HG03460 (cell line): ENCODE results near the gene DYNC2I2.

ENCODE experiments used
- ATAC-seq: cut with Tn5 transposase; IDR thresholded peaks from one replicate; pipeline ENCODE4 v1.9.1; 2021; ENCODE audit not compliant: unreplicated experiment

The DYNC2I2 gene

DNA sequence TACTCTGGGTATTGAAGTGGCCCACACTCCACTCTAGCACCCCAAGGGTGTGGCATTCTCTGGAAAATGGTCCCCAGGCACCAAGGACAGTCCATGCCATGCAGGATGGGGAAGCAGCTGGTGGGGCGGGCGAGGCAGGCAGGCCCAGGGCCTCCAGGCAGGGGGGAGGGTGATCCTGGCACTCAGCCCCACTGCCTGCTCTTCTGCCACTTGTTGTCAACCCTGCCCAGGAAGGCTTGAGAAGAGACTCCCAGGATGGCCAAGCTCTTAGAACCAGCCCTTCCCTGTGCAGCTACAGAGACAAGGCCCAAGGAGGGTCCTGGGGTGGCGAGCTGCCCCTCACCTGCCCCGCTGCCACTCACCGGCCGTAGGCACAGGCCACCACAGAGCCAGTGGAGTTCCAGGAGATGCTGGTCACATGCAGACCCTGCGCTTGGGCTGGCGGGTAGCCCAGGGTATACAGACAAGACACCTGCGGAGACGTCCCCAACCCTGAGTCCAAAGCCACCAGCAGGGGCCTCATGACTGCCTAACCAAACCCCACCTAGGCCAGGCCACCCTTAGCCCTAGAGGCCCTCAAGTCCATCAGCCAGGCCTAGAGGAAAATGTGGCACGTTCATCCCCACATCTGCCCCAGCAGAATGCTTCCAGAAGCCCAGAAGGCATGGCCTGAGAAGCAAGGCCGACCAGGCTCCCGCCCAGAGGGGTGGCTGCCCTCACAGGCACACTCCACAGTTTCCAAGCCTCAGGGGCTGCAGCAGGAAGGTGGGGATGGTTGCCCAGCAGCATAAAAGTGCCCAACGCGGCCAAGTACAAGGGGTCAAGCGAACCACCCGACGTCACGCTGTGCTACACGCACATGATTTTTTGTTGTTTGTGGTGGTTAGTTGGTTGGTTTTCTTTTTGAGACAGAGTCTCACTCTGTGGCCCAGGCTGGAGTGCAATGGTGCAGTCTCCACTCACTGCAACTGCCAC is 19.8 kb downstream of the DYNC2I2 start:
- no peak for ATAC-seq

DNA sequence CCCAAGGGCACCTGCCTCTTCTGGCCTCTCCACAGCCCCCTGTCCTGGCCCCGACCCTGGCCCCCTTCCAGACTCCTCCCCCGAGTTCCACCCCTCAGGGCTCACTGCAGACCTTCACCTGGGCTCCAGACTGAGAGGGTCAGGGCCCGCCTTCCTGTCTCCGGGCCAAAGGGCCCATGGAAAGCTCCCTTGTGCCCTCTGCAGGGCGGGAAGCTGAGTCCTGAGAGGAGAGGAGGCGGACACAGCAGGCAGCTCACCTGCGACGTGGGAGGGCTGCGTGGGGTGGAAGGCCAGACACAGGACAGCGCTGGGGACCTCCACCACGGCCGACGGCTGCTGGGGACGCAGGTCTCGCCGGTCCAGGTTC is 20.6 kb downstream of the DYNC2I2 start:
- no peak for ATAC-seq

DNA sequence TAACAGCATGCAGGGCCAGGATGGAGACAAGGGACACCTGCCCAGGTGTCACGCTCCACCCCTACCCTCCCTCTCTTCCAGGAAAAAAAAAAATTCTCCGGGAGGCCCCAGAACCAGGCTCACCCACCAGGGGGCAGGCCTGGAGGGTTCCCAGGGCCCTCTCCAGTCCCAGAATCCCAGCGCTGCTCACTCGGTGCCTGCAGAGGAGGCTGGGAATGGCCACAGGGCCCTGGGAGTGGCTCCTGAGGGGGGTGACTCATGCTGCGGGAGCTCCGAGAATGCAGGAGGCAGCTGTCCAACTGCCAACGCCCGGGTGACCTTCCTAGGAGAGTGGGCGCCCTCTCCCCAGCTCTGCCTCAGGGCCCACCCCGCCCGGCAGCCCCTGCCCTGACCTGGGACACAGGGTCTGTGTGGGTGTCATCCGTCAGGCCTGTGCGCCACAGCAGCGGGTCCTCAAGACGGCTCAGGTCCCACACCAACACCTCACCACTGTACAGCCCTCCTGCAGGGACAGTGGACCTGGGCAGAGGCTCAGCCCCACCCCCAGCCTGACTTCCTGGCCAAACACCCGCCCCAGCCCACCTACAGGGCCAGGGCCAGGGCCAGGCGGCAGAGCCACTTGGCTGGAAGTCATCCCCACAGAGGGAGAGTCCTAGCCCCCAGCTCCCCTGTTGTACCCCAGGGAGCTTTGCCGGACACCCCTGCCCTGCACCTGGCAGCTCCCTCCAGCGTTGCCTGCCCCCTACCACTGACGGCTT is 21.2 kb downstream of the DYNC2I2 start:
- no peak for ATAC-seq

DNA sequence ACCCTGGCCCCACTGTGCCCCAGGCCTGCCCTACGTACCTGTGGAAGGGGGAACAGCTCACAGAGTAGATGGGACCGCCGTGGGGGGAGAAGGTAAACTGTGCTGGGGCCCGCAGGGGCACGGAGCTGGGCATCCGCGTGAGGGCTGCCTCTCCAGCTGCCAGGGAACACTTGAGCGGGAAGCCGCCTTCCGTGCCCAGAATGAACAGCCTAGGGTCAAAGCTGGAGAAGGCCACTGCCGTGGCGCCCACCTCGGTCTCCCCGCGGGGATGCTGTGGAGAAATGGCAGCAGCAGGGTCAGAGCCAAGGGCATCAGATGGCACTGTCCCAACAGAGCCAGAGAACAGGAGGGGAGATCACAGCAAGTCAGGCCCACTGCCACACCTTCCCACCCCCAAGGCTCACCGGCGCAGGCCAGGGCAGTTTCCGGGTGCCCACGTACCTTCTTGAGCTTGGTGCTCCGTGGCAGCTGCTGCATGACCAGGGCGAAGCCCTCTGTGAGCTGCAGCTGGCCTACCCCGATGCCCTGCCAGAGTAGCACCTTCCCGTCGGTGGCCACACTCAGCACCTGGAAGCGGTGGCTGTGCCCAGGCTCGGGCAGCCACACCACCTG is 21.9 kb downstream of the DYNC2I2 start:
- no peak for ATAC-seq

DNA sequence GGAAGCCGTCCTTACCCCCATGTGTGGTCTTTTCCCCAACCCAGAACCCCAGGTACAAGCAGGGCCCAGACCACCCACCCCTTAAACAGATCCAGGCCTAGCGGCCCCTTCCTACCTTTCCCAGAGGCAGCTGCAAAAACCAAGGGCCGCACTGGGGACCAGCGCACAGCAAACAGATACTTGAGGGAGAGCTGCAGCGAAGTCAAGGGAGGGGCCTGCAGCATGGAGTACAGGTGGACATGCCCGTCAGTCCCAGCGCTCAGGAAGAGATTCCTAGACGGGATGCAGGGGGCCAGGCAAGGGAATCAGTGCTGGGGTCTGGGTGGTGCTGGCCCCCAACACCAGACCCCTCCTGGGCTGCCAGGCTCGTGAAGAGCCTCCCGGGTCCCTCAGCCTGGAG is 22.5 kb downstream of the DYNC2I2 start:
- no peak for ATAC-seq

DNA sequence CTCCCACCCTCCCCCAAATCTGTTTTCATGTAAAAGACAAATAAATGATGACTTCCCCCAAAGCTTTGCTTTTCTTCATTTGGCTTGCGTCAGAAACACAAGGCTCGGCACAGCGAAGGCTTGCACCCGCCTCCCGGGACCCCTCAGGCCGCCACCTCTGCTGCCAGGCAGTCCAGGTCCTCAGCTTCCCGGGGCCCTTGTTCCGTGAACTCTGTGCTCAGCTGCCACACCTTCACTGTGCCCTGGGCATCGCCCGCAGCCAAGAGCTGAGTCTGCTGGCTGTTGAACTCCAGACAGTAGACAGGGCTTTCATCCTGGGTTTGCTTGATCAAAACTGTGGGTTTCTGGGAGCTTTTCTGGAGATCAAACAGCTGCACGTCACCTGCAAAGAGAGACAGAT is 23.0 kb downstream of the DYNC2I2 start:
- ATAC-seq: no peak

DNA sequence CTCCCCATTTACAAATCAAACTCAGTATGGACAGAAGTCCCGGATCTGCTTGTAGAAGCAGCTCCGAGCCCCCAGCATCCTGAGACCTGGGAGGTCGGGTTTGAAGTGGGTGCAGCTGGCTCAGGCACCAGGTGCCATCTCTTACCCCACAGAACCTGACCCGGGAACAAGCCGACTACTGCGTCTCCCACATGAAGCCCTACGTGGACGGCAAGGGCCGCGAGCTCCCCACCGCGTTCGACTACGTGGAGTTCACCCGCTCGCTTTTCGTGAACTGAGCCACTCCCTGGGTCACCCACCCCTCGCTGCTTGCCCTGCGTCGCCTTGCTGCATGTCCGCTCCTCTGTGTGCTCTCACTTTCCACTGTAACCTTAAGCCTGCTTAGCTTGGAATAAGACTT is 23.6 kb downstream of the DYNC2I2 start:
- ATAC-seq: no peak

DNA sequence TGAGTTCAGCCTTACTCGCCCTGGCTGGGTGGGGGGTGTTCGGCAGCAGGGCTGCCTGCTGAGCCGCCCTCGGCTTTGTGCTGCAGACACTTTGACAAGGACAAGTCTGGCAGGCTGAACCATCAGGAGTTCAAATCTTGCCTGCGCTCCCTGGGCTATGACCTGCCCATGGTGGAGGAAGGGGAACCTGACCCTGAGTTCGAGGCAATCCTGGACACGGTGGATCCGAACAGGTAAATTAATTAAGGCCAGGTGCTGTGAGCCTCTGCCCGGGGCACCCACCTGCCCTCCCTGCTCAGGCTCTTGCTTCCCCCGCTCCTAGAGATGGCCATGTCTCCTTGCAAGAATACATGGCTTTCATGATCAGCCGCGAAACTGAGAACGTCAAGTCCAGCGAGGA is 24.2 kb downstream of the DYNC2I2 start:
- no peak for ATAC-seq

DNA sequence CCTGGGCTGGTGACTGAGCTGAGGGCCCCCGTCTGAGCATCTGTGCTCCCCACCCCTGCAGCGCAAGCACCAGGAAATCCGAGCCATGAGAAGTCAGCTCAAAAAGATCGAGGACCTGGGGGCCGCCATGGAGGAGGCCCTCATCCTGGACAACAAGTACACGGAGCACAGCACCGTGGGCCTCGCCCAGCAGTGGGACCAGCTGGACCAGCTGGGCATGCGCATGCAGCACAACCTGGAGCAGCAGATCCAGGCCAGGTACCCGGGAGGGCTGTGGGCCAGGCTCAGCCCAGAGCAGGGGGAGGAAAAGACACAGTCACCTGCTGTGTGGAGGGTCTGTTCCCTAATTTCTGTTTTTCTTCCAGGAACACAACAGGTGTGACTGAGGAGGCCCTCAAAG is 24.6 kb downstream of the DYNC2I2 start:
- ATAC-seq: no peak

DNA sequence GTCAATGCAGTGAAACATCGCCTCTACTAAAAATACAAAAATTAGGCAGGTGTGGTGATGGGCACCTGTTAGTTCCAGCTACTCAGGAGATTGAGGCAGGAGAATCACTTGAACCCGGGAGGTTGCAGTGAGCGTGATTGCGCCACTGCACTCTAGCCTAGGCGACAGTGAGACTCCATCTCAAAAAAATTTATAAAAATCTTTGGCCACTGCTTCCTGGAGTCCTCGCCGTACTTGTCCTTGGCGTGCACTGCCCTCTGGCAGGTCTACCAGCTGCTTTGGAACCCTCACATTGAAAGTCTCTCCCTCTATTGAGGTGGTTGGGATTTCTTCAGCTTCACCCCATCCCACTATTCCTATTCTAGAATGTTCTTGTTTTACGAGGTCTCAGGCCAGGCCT is 25.0 kb downstream of the DYNC2I2 start:
- ATAC-seq: no peak

DNA sequence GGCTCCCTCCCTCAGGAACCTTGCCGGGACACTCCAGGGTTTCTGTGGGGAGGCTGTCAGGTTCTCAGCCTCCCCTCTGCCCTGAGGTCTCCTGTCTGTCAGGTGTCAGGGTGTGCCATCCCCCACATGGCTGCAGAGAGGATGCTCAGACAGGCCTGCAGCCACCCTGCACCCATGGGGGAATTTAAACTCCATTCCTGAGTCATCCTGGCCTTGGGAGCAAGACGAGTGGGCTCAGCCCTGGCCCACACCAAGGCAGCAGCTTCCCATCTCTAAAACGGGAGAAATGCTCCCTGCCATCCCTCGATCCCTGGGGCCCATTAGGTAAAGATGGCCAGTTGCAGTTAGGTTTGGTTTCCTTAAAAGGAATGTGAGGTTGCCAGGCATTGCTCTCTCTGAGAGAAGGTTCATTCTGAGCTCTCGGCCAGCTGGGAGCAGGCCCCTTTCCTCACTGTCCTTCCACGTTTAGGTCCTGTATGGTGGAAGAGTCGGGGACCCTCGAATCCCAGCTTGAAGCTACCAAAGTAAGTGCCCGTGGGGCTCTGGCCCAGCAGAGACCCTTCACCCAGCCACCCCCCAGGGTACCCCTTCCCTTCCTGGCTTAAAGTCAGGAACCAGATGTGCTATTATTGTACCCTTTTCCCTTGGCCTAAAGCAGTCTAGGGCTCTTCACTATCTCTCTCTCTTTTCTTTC is 26.6 kb downstream of the DYNC2I2 start:
- ATAC-seq: no peak

DNA sequence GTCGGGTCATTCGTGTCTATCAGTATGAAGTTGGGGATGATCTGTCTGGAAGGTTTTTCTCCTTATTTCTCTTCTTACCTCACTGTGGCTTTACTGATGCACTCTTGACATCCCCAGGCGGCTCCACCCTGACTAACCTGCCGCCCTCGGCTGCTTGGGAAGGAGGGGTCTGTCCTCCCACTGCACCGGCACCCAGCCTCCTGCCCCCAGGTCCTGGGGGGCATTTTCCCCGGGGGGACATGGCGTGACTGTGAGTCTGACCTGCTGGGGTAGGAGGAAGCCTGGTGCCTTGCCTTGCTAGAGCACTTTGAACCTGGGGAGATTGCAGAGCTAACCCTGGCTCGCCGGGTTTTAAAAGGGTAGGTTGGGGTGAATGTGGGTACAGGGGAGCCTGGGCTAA is 27.5 kb downstream of the DYNC2I2 start:
- ATAC-seq: no peak

DNA sequence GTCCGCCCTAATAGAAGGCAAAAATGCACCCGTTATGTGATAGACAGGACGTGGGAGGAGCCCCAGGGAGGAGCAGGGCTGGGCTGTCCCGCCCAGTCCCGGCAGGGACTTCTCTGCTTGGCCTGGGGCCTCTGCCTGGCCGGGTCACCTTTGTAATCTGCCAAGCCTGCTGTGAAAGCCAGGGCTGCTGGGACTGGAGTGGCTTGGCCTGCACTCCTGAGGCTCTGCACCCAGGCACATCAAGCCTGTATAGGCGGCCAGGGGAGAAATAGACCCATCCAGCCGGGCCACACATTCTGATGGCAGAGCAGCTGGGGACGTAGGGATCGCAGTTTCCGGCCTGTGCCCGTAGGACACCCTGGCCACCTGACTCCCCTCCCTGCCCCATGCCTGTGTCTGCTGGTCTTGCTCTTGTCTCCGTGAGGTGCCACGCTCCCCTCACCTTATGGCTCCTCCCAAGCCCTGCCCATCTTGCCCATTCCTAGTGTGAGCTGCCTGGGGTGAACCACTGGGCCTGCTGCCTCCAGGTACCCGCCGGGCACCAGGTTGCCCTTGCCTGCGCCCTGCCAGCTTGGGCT is 28.1 kb downstream of the DYNC2I2 start:
- ATAC-seq: no peak

DNA sequence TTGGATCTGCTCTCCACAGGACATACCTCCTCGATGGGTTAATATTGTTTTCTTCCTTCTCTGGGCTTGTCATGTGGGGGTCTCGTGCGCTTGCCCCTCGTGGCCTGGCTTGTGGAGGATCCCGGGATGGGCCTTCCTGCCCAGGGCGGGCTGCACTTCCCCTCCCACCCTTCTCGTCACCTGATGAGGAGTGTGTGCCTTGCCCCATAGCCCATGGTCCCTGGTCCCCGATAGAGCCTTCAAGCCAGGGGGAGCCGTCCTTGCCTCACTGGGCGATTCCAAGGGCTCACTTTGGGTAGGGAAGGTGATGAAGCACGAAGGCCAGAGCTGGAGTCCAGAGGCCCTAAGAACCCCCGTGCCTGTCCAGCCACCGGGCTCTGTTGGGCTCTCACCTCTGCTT is 28.7 kb downstream of the DYNC2I2 start:
- no peak for ATAC-seq

DNA sequence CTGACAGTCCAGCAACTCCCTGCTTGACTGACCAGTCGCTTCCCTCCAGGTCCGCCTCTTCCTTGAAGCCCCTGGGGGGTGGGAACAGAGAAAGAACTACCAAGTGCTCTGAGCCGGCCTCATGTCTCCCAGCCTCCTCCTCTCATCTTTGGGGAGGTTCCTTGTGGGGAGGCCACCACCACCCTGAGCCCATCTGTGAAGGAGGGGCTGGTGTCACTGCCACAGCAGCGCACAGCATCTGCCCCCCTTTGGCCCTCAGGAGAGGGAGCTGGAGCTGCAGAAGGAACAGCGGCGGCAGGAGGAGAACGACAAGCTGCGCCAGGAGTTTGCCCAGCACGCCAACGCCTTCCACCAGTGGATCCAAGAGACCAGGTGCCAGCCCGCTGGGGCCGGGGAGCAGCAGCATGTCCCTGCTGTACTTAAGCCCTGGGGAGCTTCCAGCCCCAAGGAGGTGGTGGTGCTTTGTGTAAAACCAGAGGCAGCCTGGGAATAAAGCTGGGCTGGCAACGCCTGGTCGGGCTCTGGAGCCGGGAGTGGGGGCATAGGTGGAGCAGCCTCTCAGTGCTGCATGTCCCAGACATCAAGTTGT is 29.4 kb downstream of the DYNC2I2 start:
- ATAC-seq: no peak

DNA sequence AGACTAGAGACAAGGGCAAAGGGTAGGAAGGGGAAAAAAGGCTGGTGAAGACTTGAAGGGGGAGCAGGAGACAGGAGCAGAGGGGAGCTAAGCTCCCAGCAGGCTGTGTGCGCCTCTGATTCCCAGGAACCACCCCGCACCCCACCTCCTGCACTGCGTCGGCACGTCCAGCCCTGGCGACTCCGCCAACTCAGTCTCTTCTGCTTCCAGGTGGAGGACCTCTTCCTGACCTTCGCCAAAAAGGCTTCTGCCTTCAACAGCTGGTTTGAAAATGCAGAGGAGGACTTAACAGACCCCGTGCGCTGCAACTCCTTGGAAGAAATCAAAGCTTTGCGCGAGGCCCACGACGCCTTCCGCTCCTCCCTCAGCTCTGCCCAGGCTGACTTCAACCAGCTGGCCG is 30.5 kb downstream of the DYNC2I2 start:
- no peak for ATAC-seq

DNA sequence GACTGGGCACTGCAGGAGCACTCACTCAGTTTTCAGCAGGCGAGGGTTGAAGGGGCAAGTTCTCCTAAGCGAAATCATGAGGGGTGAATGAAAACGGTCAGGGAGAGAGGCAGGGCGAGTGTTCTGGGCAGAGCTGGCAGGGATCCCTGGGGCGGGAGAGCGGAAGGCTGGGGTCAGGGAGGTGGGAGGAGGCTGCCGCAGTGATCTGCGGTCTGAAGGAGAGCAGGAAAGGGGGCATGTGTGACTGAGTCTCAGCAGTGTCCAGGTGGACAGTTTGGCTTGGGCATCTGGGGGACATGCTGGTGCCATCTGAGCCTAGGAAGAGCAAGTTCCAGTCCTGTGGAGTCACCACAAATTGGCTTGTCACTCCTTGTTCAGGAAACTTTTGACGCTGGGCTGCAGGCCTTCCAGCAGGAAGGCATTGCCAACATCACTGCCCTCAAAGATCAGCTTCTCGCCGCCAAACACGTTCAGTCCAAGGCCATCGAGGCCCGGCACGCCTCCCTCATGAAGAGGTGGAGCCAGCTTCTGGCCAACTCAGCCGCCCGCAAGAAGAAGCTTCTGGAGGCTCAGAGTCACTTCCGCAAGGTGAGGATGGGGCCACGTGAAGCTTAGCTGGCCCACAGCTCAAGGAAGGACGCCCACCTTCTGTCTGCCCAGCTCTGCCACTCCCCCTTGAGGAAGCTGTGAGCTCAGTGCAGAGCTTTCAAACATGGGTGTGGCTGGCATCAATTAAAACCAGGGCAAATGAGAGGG is 31.1 kb downstream of the DYNC2I2 start:
- no peak for ATAC-seq

DNA sequence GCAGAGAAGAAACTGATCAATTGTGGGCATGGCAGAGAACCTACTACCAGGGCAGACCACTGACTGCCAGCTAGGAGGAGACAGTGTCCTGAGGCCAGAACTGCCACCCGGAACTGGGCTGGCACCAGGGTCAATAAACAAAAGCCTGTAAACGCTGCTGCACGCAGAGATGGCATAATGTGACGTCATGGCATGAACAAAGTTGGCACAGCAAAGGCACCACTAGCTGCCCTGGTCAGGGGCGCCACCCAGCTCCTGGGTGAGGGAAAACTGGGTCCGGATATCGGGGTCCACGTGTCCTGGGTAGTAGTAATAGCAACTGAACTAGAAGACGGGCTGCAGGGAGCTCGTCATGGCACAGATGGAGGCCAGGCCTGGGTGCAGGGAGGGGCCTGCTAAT is 32.1 kb downstream of the DYNC2I2 start:
- no peak for ATAC-seq

DNA sequence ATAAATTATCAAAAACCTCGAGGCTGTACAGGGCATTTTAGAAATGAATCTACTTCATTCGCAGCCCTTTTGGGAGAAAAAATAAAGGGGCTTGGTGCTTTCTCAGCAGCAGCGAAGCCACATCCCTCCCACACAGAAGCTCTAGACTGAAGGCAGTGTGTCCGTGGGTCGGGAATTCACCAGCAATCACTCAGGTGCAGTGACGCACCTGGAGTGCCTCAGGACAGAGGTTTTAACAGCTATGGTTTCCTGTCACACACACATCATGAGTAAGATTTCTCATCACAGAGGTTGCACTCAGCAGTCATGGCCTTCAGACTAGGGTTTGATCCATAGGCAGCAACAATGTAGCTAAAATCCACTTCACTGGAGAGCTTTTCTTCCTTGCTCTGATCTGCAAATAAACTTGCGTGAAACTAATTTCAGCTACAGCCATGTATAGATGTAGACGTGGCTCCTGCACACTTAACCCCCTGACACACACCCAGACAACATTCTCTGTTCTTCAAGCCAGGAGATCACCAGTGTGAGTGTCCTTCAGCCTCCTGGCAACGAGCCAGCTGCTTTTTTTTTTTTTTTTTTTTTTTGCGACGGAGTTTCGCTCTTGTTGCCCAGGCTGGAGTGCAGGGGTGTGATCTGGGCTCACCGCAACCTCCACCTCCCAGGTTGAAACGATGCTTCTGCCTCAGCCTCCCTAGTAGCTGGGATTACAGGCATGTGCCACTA is 34.8 kb downstream of the DYNC2I2 start:
- ATAC-seq: no peak
